ENCODE measurements around the gene EMILIN2.

- TF ChIP-seq CTCF (IDR thresholded peaks at IDR 0.05): no peak
- no peak for TF ChIP-seq POLR2A (IDR thresholded peaks at IDR 0.05)
These were observed 76.7 kb downstream of the EMILIN2 start for GRCh38 chr18:2923464-2923863.

All from thyroid gland (tissue), 4 donors.